H54 (cell line): ENCODE measurements around the gene ROR1.
A peak's percentile ranks its signal among the peaks of the same experiment; 100 is the strongest.

Experiments
- DNase-seq: peaks from one replicate; pipeline ENCODE4 v3.0.0; 2011; ENCODE audit warnings: low spot score, mixed read lengths; ENCODE audit not compliant: insufficient read length
- FAIRE-seq: peaks from 3 replicates; lab custom pipeline; 2011; peaks lifted over from hg19 to GRCh38; lab: Jason Lieb, UNC
- POLR2A ChIP-seq: IDR thresholded peaks from 2 replicates; pipeline ENCODE4 v1.6.1; 2011; ENCODE audit warnings: low read depth, mild to moderate bottlenecking, low read length

The ROR1 gene

GRCh38 chr1:63875636-63876035 lies 101.8 kb downstream of the ROR1 start:
- no peak for FAIRE-seq
- no peak for DNase-seq
- TF ChIP-seq POLR2A = no peak

- DNase-seq (no peak), FAIRE-seq (peak; percentile 15)
- no peak for TF ChIP-seq POLR2A
Measured at GRCh38 chr1:63877021-63877767, 103.4 kb downstream of the ROR1 start.

GRCh38 chr1:63877816-63878215 lies 104.0 kb downstream of the ROR1 start:
- TF ChIP-seq POLR2A = no peak
- FAIRE-seq = peak; percentile 98
- DNase-seq = peak; percentile 38

GRCh38 chr1:63878932-63879331 lies 105.1 kb downstream of the ROR1 start:
- FAIRE-seq (no peak), DNase-seq (no peak)
- no peak for TF ChIP-seq POLR2A

- no peak for TF ChIP-seq POLR2A
- DNase-seq = no peak
- FAIRE-seq = no peak
Measured at GRCh38 chr1:63880958-63881576, 107.2 kb downstream of the ROR1 start.

GRCh38 chr1:63882048-63882704 lies 108.4 kb downstream of the ROR1 start:
- FAIRE-seq (no peak), DNase-seq (no peak)
- TF ChIP-seq POLR2A = no peak

GRCh38 chr1:63883494-63884235 lies 109.8 kb downstream of the ROR1 start:
- no peak for TF ChIP-seq POLR2A
- DNase-seq (no peak), FAIRE-seq (no peak)

- FAIRE-seq = no peak
- no peak for DNase-seq
- no peak for TF ChIP-seq POLR2A
Measured at GRCh38 chr1:63884486-63884885, 110.7 kb downstream of the ROR1 start.

GRCh38 chr1:63885899-63886298 lies 112.1 kb downstream of the ROR1 start:
- FAIRE-seq = no peak
- DNase-seq = no peak
- no peak for TF ChIP-seq POLR2A

GRCh38 chr1:63886340-63886739 lies 112.5 kb downstream of the ROR1 start:
- no peak for TF ChIP-seq POLR2A
- DNase-seq = no peak
- peak; percentile 15 for FAIRE-seq

GRCh38 chr1:63887809-63888208 lies 114.0 kb downstream of the ROR1 start:
- no peak for TF ChIP-seq POLR2A
- FAIRE-seq (no peak), DNase-seq (no peak)

GRCh38 chr1:63888984-63889383 lies 115.2 kb downstream of the ROR1 start:
- no peak for TF ChIP-seq POLR2A
- DNase-seq (no peak), FAIRE-seq (no peak)

GRCh38 chr1:63890468-63890867 lies 116.7 kb downstream of the ROR1 start:
- TF ChIP-seq POLR2A = no peak
- FAIRE-seq = no peak
- no peak for DNase-seq
